Upper lobe of left lung (tissue), 6 donors: ENCODE results near the gene TOP3B. TPM values are rescaled to one million over a fixed set of nuclear protein-coding genes. Genes with fewer than 3 reads are reported as not detected.

Source experiments
- ATAC-seq, 2 donors: fragments of 200-7000 bp; cut with Tn5 transposase; one replicate each; pipeline ENCODE4 v1.9.1; 2022; ENCODE audit warnings: mild to moderate bottlenecking in 2 of 2, moderate library complexity in 2 of 2; ENCODE audit not compliant: low FRiP score in 2 of 2
- DNase-seq, 2 donors: peaks; one replicate each; pipeline ENCODE4 v3.0.0-alpha.2; 2019 to 2020
- H3K27ac ChIP-seq, 4 donors: fragments of 200-600 bp; sonication (generic); one replicate each; pipeline ENCODE4 v1.5.1; 2016 to 2019
- H3K27me3 ChIP-seq, 4 donors: fragments of 200-600 bp; sonication (generic); one replicate each; pipeline ENCODE4 v1.5.1; 2017 to 2019
- H3K36me3 ChIP-seq, 4 donors: fragments of 200-600 bp; sonication (generic); one replicate each; pipeline ENCODE4 v1.5.1; 2016 to 2019
- H3K4me1 ChIP-seq, 4 donors: fragments of 200-600 bp; sonication (generic); one replicate each; pipeline ENCODE4 v1.5.1; 2018 to 2019
- H3K4me3 ChIP-seq, 4 donors: fragments of 200-600 bp; sonication (generic); one replicate each; pipeline ENCODE4 v1.5.1; 2017 to 2019; ENCODE audit warnings: mild to moderate bottlenecking in 2 of 4, moderate library complexity in 1 of 4
- H3K9me3 ChIP-seq, 4 donors: fragments of 200-600 bp; sonication (generic); one replicate each; pipeline ENCODE4 v1.5.1; 2018 to 2019
- CTCF ChIP-seq, 6 experiments: fragments of 450-650 bp in 4 of 6; fragments of 200-600 bp in 2 of 6; sonication (generic) in 2 of 6; IDR thresholded peaks; one replicate each; pipeline ENCODE4 v1.5.1; 2016 to 2019; ENCODE audit warnings: antibody characterized with exemption in 6 of 6
- EP300 ChIP-seq, 4 donors: sonication (generic); formaldehyde crosslinking; IDR thresholded peaks; one replicate each; pipeline ENCODE4 v1.5.1; 2017; ENCODE audit warnings: antibody characterized with exemption in 4 of 4, control low read depth in 2 of 4
- POLR2A ChIP-seq, 4 donors: fragments of 450-650 bp; IDR thresholded peaks; one replicate each; pipeline ENCODE4 v1.5.1; 2016 to 2017; ENCODE audit warnings: antibody characterized with exemption in 4 of 4, mild to moderate bottlenecking in 2 of 4
- POLR2AphosphoS5 ChIP-seq, 2 donors: sonication (generic); formaldehyde crosslinking; IDR thresholded peaks; one replicate each; pipeline ENCODE4 v1.5.1; 2017; ENCODE audit warnings: antibody characterized with exemption in 2 of 2
- WGBS, 2 donors: methylation state at CpG; one replicate each; pipeline ENCODE4 v1.1.5; 2017 to 2018; 5-methylcytosine and 5-hydroxymethylcytosine counted together
- total RNA-seq, 6 donors: library from RNA; depleted of rRNA in 4 of 6; stranded (reverse); fragments of >200 nt in 4 of 6; gene quantifications; one replicate each; pipeline versions ENCODE4 v1.1.0 to v1.2.1, GENCODE V29; 2016 to 2021
- donor health status: DM: no; HTN: no; CAD: no; lungs with moderate emphysema.
- donor health status: DM: no; HTN: yes; CAD: no; lungs with severe emphysema.

TOP3B gene
- total RNA-seq, 6 donors from 2014 or later = 22.5 to 111 (median 34.0) TPM

- peaks cover 25 to 67% (median 56%) of the 10 kb centered on the region in 4 donors for H3K36me3 ChIP-seq
- H3K9me3 ChIP-seq = no peaks in the 10 kb centered on the region
- no peak for TF ChIP-seq POLR2A (IDR thresholded peaks at IDR 0.05)
- no peak for TF ChIP-seq CTCF (IDR thresholded peaks at IDR 0.05)
- H3K4me3 ChIP-seq = no peak overlapping the region
- no peak overlapping the region for H3K27ac ChIP-seq
- ATAC-seq (no peak), DNase-seq (peak in 1 of 2 donors; percentile 32)
- 92 to 100% methylated on average over 4 to 12 of the region's 12 CpGs for WGBS, 2 donors
- no peaks in the 10 kb centered on the region for H3K27me3 ChIP-seq
- no peaks in the 10 kb centered on the region for H3K4me1 ChIP-seq
Observed at GRCh38 chr22:21974058-21974649, 8.4 kb downstream of the TOP3B start.

GRCh38 chr22:21972806-21973205 is 9.8 kb downstream of the TOP3B start:
- 93% methylated on average over 6 of the region's 6 CpGs for WGBS, 2 donors
- no peaks in the 10 kb centered on the region for H3K4me1 ChIP-seq
- ATAC-seq (no peak), DNase-seq (peak in 1 of 2 donors; percentile 27)
- no peaks in the 10 kb centered on the region for H3K9me3 ChIP-seq
- H3K27me3 ChIP-seq = no peaks in the 10 kb centered on the region
- H3K27ac ChIP-seq = no peak overlapping the region
- peaks cover 25 to 78% (median 69%) of the 10 kb centered on the region in 4 donors for H3K36me3 ChIP-seq
- no peak for TF ChIP-seq POLR2AphosphoS5 (IDR thresholded peaks at IDR 0.05)
- no peak for TF ChIP-seq EP300 (IDR thresholded peaks at IDR 0.05)
- TF ChIP-seq POLR2A (IDR thresholded peaks at IDR 0.05) = no peak
- TF ChIP-seq CTCF (IDR thresholded peaks at IDR 0.05) = no peak
- H3K4me3 ChIP-seq = no peak overlapping the region

- WGBS, 2 donors = 69 to 72% methylated on average over 4 to 7 of the region's 7 CpGs
Observed at GRCh38 chr22:21972293-21972779, 10.3 kb downstream of the TOP3B start.

GRCh38 chr22:21971858-21972275 is 10.7 kb downstream of the TOP3B start:
- H3K36me3 ChIP-seq = peaks cover 32 to 87% (median 78%) of the 10 kb centered on the region in 4 donors
- no peaks in the 10 kb centered on the region for H3K4me1 ChIP-seq
- H3K27me3 ChIP-seq = no peaks in the 10 kb centered on the region
- no peak for ATAC-seq
- H3K4me3 ChIP-seq = no peak overlapping the region
- DNase-seq = no peak
- no peak for TF ChIP-seq POLR2A (IDR thresholded peaks at IDR 0.05)
- H3K27ac ChIP-seq = no peak overlapping the region
- 91 to 99% methylated on average over 6 to 7 of the region's 7 CpGs for WGBS, 2 donors
- H3K9me3 ChIP-seq = no peaks in the 10 kb centered on the region

More at GRCh38 chr22:21972293-21972779, 10.3 kb downstream of the TOP3B start:
- Histone ChIP-seq H3K4me1 (no peaks in the 10 kb centered on the region), H3K36me3 (peaks cover 29 to 82% (median 73%) of the 10 kb centered on the region in 4 donors), H3K27ac (no peak overlapping the region), H3K27me3 (no peaks in the 10 kb centered on the region), H3K9me3 (no peaks in the 10 kb centered on the region), H3K4me3 (no peak overlapping the region)
- ATAC-seq = peak in 1 of 2 donors; percentile 73
- peak in 1 of 2 donors; percentile 88 for DNase-seq
- TF ChIP-seq POLR2AphosphoS5 (IDR thresholded peaks at IDR 0.05) = no peak
- no peak for TF ChIP-seq EP300 (IDR thresholded peaks at IDR 0.05)
- peak; percentile 40 to 77 (median 54) for TF ChIP-seq CTCF (IDR thresholded peaks at IDR 0.05)
- TF ChIP-seq POLR2A (IDR thresholded peaks at IDR 0.05) = no peak

- no peak for ATAC-seq
Observed at GRCh38 chr22:21970800-21971617, 11.6 kb downstream of the TOP3B start.

More at GRCh38 chr22:21970800-21971617, 11.6 kb downstream of the TOP3B start:
- H3K27ac ChIP-seq = no peak overlapping the region
- TF ChIP-seq POLR2AphosphoS5 (IDR thresholded peaks at IDR 0.05) (no peak), CTCF (IDR thresholded peaks at IDR 0.05) (no peak), EP300 (IDR thresholded peaks at IDR 0.05) (no peak), POLR2A (IDR thresholded peaks at IDR 0.05) (no peak)
- H3K9me3 ChIP-seq = no peaks in the 10 kb centered on the region
- no peaks in the 10 kb centered on the region for H3K4me1 ChIP-seq
- H3K36me3 ChIP-seq = peaks cover 36 to 95% (median 86%) of the 10 kb centered on the region in 4 donors
- 92 to 96% methylated on average over 18 of the region's 18 CpGs for WGBS, 2 donors
- no peak overlapping the region for H3K4me3 ChIP-seq
- DNase-seq = peak in 1 of 2 donors; percentile 61
- no peaks in the 10 kb centered on the region for H3K27me3 ChIP-seq
